Measurements from ENCODE around the gene RHEBL1.
"Not testable (repeated sequence)": the region's sequence is repeated elsewhere in the genome, so short reads cannot be mapped to it uniquely, and the experiment has no call there.

RHEBL1 gene

GRCh38 chr12:49066120-49066519 lies 3.7 kb downstream of the RHEBL1 start:
- TF ChIP-seq CTCF (IDR thresholded peaks at IDR 0.05; ENCODE audit: low read depth, low read length) = no peak
- no peak for DNase-seq (ENCODE audit: extremely low read depth, low read depth)

GRCh38 chr12:49064767-49065152 lies 5.0 kb downstream of the RHEBL1 start:
- TF ChIP-seq CTCF (IDR thresholded peaks at IDR 0.05; ENCODE audit: low read depth, low read length) = no peak

GRCh38 chr12:49061916-49062315 lies 7.9 kb downstream of the RHEBL1 start:
- DNase-seq (ENCODE audit: extremely low read depth, low read depth) = not testable (repeated sequence)

More at GRCh38 chr12:49064767-49065152, 5.0 kb downstream of the RHEBL1 start:
- no peak for DNase-seq (ENCODE audit: extremely low read depth, low read depth)

- no peak for TF ChIP-seq CTCF (IDR thresholded peaks at IDR 0.05; ENCODE audit: low read depth, low read length)
- DNase-seq (ENCODE audit: extremely low read depth, low read depth) = no peak
These were observed 8.6 kb downstream of the RHEBL1 start for GRCh38 chr12:49061157-49061650.

GRCh38 chr12:49060237-49061156 lies 9.3 kb downstream of the RHEBL1 start, which contains the start of gene KMT2D:
Gene KMT2D (minus strand): TSS chr12:49060794. CDS start chr12:49055324, 5,470 bp downstream.
- DNase-seq (ENCODE audit: extremely low read depth, low read depth) = peak; percentile 95
- peak; percentile 11; the same call in 1 of the 2 replicates for TF ChIP-seq CTCF (IDR thresholded peaks at IDR 0.05; ENCODE audit: low read depth, low read length)

GRCh38 chr12:49059299-49060171 lies 10.2 kb downstream of the RHEBL1 start:
- TF ChIP-seq CTCF (IDR thresholded peaks at IDR 0.05; ENCODE audit: low read depth, low read length) = no peak
- no peak for DNase-seq (ENCODE audit: extremely low read depth, low read depth)

GRCh38 chr12:49059045-49059298 lies 10.8 kb downstream of the RHEBL1 start:
- no peak for TF ChIP-seq CTCF (IDR thresholded peaks at IDR 0.05; ENCODE audit: low read depth, low read length)
- no peak for DNase-seq (ENCODE audit: extremely low read depth, low read depth)
